Fibroblast of skin of left biceps (primary cell): ENCODE results near the gene CSK.

Source experiments
- DNase-seq, 2 experiments: peaks; one replicate each; pipeline ENCODE4 v3.0.0-alpha.2; 2013; ENCODE audit warnings: low read depth in 2 of 2

Gene CSK

DNA sequence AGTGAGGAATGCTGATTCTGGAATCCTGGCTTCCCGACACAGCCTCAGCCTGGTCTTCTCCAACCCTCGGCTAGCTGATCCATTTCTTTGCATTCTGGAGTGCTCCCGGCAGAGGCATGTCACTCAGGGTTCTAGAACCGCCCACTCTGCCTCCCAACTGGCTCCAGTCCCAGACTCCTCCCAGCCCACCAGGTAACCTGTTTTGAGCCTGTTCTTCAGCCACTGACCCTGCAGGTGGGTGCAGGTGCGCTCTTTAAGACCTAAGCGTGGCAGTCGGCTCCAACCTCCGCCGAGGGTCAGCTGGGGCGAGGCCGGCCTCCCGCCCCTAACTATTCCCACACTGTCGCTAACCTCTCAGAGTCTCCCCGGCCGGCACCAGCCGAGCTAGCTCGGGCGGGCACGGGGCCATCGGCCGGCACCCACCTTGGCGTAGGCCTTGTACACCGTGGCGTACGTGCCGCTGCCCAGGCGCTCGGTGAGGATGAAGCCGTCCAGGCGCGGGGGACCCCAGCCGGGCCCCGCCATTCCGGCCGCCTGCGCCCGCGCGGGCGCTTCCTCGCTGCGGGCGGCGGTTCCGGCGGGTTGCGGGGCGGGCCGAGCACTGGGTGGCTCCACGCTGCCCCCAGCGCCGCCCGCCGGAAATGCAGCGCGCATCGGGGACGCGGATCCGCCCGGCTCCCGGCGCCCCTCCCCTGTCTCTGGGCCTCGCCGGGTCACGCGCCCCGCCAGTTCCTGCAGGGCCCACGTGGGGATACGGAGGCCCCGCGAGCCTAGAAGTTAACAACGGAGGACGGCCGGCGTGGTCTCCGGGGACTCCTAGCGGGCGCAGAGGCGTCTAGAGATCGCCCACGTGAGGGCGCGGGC lies 60.9 kb downstream of the CSK start, which contains the start of gene ULK3:
Gene ULK3, minus strand, starts transcription at position 576 of the 864 bp plus-strand sequence. Its CDS starts 51 bp downstream, at position 525.
- peak; percentile 56 to 60 for DNase-seq

DNA sequence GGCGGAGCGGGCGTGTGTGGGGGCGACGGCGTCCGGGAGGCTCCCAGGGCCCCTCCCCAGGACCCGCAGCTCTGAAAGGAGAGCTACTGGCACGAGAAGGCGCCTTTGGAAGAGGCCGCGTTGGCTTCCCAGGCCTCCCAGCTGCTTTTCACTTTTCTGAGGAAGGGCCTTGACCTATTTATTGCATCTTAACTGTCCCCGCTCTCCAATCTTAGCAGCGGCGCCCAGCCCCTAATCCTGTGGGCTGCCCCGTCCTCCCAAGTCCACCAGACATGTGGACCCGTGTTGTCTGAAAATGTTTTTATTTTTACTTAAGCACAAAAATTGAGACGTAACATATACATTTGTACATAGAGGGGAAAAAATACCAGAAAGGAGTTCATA lies 61.6 kb downstream of the CSK start:
- DNase-seq = no peak

DNA sequence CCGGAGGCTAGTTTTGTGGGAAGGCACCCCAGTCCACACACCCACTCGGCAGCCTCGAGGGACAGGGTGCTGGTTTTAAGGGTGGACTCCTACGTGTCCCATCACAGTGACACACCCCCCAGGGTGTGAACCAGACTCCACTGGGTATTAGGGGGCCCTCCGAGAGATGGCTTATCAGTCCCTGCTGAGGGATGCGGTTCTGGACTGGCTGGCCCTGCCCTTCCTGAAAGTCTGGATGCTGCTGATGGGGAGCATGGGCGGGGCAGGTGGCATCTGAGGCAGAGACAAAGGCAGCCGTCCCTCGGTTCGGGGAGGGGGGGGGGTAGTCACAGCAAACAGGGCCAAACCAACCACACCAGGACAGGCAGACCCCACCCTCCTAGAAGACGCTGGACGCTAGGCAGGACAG lies 62.0 kb downstream of the CSK start:
- DNase-seq = no peak

DNA sequence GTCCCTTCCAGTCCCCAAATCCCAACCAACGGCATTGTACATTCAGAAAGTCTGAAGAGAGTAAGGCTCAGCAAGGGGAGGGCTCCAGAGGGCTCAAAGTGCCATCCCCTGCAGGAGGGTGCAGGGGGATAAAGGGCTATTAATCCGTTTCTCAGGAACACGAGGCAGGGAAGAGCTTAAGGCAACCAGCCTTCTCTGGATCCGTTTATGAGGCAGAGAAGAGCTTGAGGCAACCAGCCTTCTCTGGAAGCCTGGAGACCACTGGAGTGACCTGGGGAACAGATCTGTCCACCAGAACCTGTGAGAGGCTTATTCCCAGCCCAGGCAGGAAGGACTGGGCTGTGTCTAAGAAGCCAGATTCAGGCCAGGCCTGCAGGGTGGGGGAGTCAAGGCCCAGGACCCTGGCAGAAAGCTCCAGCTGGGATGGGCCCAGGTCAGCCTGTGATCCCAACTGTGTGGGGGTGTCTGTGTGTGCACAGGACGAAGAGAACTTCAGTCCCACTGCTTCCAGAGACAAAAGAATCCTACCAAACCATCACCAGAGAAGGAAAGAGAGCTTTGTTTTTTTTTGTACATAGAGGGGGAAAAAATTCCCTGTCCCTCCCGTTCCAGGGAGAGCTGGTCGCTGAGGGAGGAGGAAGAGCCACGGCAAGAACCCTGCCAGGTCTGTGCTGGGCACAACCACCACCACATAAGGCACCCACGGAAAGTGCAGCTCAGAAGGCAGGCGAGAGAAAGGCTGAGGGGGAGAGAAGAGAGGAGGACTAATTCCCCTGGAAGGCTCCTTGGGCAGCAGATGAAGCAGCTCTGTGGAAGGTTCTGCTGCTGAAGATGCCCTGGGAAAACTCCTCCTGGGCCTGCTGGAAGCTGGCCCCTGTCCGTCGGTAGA lies 62.7 kb downstream of the CSK start:
- no peak for DNase-seq

DNA sequence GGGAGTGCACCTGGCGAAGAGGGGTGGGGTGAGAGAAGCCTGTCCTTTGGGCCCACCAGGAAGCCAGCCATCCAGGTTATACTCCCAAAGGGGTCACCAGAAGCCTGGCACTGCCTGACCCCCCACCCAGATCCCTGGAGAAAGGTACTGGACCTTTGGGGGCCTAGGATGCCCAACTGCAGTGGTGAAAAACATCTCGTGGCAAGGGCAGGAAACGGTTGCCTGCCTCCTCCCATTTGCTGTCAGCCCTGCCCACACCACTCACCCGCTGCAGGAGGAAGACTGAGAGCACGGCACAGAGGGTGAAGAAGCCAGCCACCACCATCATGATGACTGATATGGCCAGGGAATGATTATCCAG lies 63.3 kb downstream of the CSK start:
- DNase-seq = no peak

DNA sequence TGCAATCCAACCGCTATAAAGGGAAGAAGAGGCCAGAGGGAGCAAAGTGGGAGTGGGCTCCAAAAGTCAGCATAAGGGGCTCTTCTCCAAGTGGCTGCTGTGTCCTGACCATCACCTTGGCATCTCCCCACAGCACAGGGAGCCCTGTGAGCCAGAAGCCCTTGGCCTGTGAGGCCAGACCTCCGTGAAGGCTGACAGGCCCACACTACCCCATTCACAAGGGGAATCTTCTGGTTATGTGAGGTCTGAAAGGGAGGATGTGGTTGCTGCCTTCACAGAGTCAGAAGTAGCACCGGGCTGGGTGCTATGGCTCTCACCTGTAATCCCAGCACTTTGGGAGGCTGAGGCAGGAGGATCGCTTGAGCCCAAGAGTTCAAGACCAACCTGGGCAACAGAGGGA lies 63.7 kb downstream of the CSK start:
- no peak for DNase-seq

DNA sequence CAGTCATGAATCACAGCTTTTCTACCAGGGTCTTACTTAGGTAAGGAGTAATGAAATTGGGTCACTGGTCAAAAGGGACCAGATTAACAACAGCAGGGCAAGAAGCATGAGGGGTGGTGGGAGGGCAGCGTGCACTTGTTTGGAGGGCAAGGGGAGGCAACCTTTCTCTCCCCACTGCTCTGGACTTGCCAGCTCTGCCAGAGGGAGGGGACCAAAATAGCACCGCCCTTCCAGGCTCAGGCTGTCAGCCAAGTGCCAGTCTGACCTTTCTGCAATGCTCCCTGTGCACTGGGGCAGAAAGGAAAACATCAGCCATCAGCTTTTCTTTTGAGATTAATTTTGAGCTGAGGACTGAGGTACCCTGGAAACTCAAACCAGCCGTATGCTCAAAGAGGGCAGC lies 65.6 kb downstream of the CSK start:
- no peak for DNase-seq

DNA sequence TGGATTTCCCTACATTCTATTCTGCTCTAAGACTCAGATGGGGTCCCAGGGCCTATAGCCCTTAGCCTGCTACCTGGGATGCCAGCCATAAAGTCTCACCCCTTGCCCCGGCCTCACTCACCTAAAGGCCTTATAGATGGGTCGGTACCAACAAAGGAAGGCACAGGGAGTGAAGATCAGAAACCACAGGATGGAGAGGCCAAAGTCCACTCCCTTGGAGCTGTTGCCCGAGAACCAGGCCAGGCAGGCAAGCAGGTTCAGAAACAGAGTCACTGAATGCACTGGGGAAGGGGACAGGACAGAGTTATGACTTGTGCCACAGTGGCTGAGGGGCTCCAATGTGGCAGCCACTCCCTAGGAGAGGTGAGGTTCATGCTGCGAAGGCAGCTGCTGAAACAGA lies 68.5 kb downstream of the CSK start:
- no peak for DNase-seq

DNA sequence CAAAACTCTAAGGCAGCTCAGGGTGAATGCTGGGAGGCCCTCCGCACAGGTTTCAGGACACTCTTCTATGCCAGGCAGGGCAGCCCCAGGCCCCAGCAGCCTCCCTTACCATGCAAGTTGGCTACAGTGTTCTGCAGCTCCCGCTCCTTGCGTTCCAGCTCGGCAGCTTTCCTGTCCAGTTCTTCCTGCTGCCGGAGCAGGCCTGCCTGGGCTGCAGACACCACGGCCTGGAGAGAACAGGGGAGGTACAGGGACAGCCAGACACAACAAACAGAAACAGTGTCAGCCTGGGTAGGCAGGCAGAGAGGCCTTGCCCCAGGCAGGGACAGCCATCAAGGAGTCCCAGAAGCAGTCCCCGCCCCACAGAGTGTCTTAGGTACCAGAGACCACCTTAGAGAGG lies 70.1 kb downstream of the CSK start:
- no peak for DNase-seq
